Astrocyte (in vitro differentiated cells and primary cell): ENCODE data around the gene ARF5. TPM values are rescaled to one million over a fixed set of nuclear protein-coding genes. Genes with fewer than 3 reads are reported as not detected.

Experiments
- DNase-seq: peaks from one replicate; pipeline ENCODE4 v3.0.0-alpha.2; 2010; ENCODE audit warnings: low read depth
- FAIRE-seq: peaks from 2 replicates; lab custom pipeline; 2011; peaks lifted over from hg19 to GRCh38; lab: Jason Lieb, UNC
- H2AFZ ChIP-seq: 2 replicates; pipeline ENCODE4 v1.6.0; 2012; ENCODE audit warnings: low read depth, low read length, inconsistent platforms
- H3K27ac ChIP-seq: 2 replicates; pipeline ENCODE4 v1.5.1; 2011; ENCODE audit warnings: low read depth, low read length, inconsistent platforms
- H3K27me3 ChIP-seq: 2 replicates; pipeline ENCODE4 v1.6.0; 2011; ENCODE audit warnings: low read length, inconsistent platforms; ENCODE audit not compliant: insufficient read depth
- H3K36me3 ChIP-seq: 2 replicates; pipeline ENCODE4 v1.5.1; 2011; ENCODE audit warnings: low read length, inconsistent platforms; ENCODE audit not compliant: insufficient read depth
- H3K4me1 ChIP-seq: 2 replicates; pipeline ENCODE4 v1.5.1; 2011; ENCODE audit warnings: low read length, inconsistent platforms; ENCODE audit not compliant: insufficient read depth
- H3K4me2 ChIP-seq: 2 replicates; pipeline ENCODE4 v1.6.0; 2012; ENCODE audit warnings: low read length, inconsistent platforms
- H3K4me3 ChIP-seq: 2 replicates; pipeline ENCODE4 v1.5.1; 2011; ENCODE audit warnings: low read depth, mild to moderate bottlenecking, low read length, inconsistent platforms; ENCODE audit not compliant: insufficient read depth
- H3K79me2 ChIP-seq: 2 replicates; pipeline ENCODE4 v1.6.0; 2012; ENCODE audit warnings: mild to moderate bottlenecking, low read length, inconsistent platforms; ENCODE audit not compliant: insufficient read depth
- H3K9ac ChIP-seq: 2 replicates; pipeline ENCODE4 v1.6.0; 2012; ENCODE audit warnings: mild to moderate bottlenecking, low read length, inconsistent platforms
- H3K9me3 ChIP-seq: 2 replicates; pipeline ENCODE4 v1.5.1; 2012; ENCODE audit warnings: low read depth, mild to moderate bottlenecking, low read length, inconsistent platforms; ENCODE audit not compliant: insufficient read depth
- H4K20me1 ChIP-seq: 2 replicates; pipeline ENCODE4 v1.6.0; 2012; ENCODE audit warnings: low read length, inconsistent platforms; ENCODE audit not compliant: insufficient read depth
- H3K27ac Mint-ChIP-seq: one replicate; pipeline ENCODE4 v1.8.0; 2021; ENCODE audit warnings: mild to moderate bottlenecking, mixed read lengths; ENCODE audit not compliant: unreplicated experiment
- H3K27me3 Mint-ChIP-seq: one replicate; pipeline ENCODE4 v1.8.0; 2021; ENCODE audit warnings: low read depth, mixed read lengths; ENCODE audit not compliant: unreplicated experiment
- H3K36me3 Mint-ChIP-seq: one replicate; pipeline ENCODE4 v1.8.0; 2021; ENCODE audit warnings: low read depth, mixed read lengths; ENCODE audit not compliant: unreplicated experiment
- H3K4me1 Mint-ChIP-seq: one replicate; pipeline ENCODE4 v1.8.0; 2021; ENCODE audit warnings: low read depth, mixed read lengths; ENCODE audit not compliant: unreplicated experiment
- H3K4me3 Mint-ChIP-seq: one replicate; pipeline ENCODE4 v1.8.0; 2021; ENCODE audit warnings: mild to moderate bottlenecking, moderate library complexity, mixed read lengths; ENCODE audit not compliant: unreplicated experiment
- H3K9me3 Mint-ChIP-seq: one replicate; pipeline ENCODE4 v1.8.0; 2021; ENCODE audit warnings: mild to moderate bottlenecking, mixed read lengths; ENCODE audit not compliant: unreplicated experiment
- CTCF ChIP-seq: IDR thresholded peaks from 2 replicates; pipeline ENCODE4 v1.5.1; 2011; ENCODE audit warnings: low read depth, mild to moderate bottlenecking, inconsistent platforms, low read length, moderate library complexity; ENCODE audit not compliant: insufficient read depth
- EZH2 ChIP-seq: IDR thresholded peaks from 2 replicates; pipeline ENCODE4 v1.6.1; 2012; ENCODE audit warnings: mild to moderate bottlenecking, low read length, inconsistent platforms; ENCODE audit not compliant: insufficient read depth
- total RNA-seq: library from RNA; stranded (reverse); gene quantifications from 2 replicates; pipeline ENCODE4 v1.2.1, GENCODE V29; 2021

ARF5 gene
- total RNA-seq, 1 donor from 2014 or later = 111 TPM

- no peak overlapping the region for H3K27ac Mint-ChIP-seq
- H3K4me3 Mint-ChIP-seq = peak overlapping the region; percentile 0
- H3K9ac ChIP-seq = no peak overlapping the region
- H3K36me3 ChIP-seq = peaks cover 14% of the 10 kb centered on the region
- no peaks in the 10 kb centered on the region for H3K9me3 ChIP-seq
- no peaks in the 10 kb centered on the region for H3K27me3 ChIP-seq
- H4K20me1 ChIP-seq = peaks cover 67% of the 10 kb centered on the region
- peaks cover 2% of the 10 kb centered on the region for H3K9me3 Mint-ChIP-seq
- H3K4me1 ChIP-seq = peaks cover 44% of the 10 kb centered on the region
- no peak overlapping the region for H3K27ac ChIP-seq
- H3K4me2 ChIP-seq = peak overlapping the region; percentile 97
- H2AFZ ChIP-seq = no peak overlapping the region
- H3K36me3 Mint-ChIP-seq = peaks cover 22% of the 10 kb centered on the region
- peaks cover 39% of the 10 kb centered on the region for H3K4me1 Mint-ChIP-seq
- no peak for FAIRE-seq
- H3K27me3 Mint-ChIP-seq = no peaks in the 10 kb centered on the region
- no peak for DNase-seq
- no peak overlapping the region for H3K4me3 ChIP-seq
- TF ChIP-seq EZH2 (no peak), CTCF (no peak)
- H3K79me2 ChIP-seq = peaks cover 56% of the 10 kb centered on the region
Observed at GRCh38 chr7:127581716-127582115, 6.5 kb upstream of the ARF5 start.

GRCh38 chr7:127582361-127582760, 5.8 kb upstream of the ARF5 start:
- peaks cover 44% of the 10 kb centered on the region for H3K4me1 ChIP-seq
- H3K9me3 ChIP-seq = no peaks in the 10 kb centered on the region
- no peaks in the 10 kb centered on the region for H3K27me3 ChIP-seq
- Mint-ChIP-seq H3K27ac (no peak overlapping the region), H3K27me3 (no peaks in the 10 kb centered on the region), H3K9me3 (no peaks in the 10 kb centered on the region), H3K36me3 (peaks cover 20% of the 10 kb centered on the region), H3K4me3 (no peak overlapping the region), H3K4me1 (peaks cover 39% of the 10 kb centered on the region)
- H3K36me3 ChIP-seq = peaks cover 13% of the 10 kb centered on the region
- H4K20me1 ChIP-seq = peaks cover 67% of the 10 kb centered on the region
- DNase-seq = no peak
- H3K79me2 ChIP-seq = peaks cover 56% of the 10 kb centered on the region
- TF ChIP-seq EZH2 = no peak
- TF ChIP-seq CTCF = no peak
- no peak overlapping the region for H3K9ac ChIP-seq
- H3K27ac ChIP-seq = no peak overlapping the region
- peak overlapping the region; percentile 97 for H3K4me2 ChIP-seq
- FAIRE-seq = no peak
- no peak overlapping the region for H3K4me3 ChIP-seq
- no peak overlapping the region for H2AFZ ChIP-seq

- no peak for FAIRE-seq
- Histone ChIP-seq H4K20me1 (peaks cover 58% of the 10 kb centered on the region), H3K79me2 (peaks cover 67% of the 10 kb centered on the region)
Observed at GRCh38 chr7:127584648-127585043, 3.6 kb upstream of the ARF5 start.

More at GRCh38 chr7:127584648-127585043, 3.6 kb upstream of the ARF5 start:
- H3K4me3 Mint-ChIP-seq = peak overlapping the region; percentile 95
- H3K4me3 ChIP-seq = peak overlapping the region; percentile 75
- H3K36me3 ChIP-seq = peaks cover 12% of the 10 kb centered on the region
- no peaks in the 10 kb centered on the region for H3K27me3 Mint-ChIP-seq
- H3K9me3 Mint-ChIP-seq = no peaks in the 10 kb centered on the region
- no peaks in the 10 kb centered on the region for H3K27me3 ChIP-seq
- TF ChIP-seq CTCF (no peak), EZH2 (no peak)
- peak overlapping the region; percentile 87 for H3K27ac Mint-ChIP-seq
- H3K4me1 Mint-ChIP-seq = peaks cover 36% of the 10 kb centered on the region
- H3K36me3 Mint-ChIP-seq = peaks cover 20% of the 10 kb centered on the region
- H3K4me1 ChIP-seq = peaks cover 46% of the 10 kb centered on the region
- H2AFZ ChIP-seq = peak overlapping the region; percentile 89
- peak overlapping the region; percentile 87 for H3K9ac ChIP-seq
- DNase-seq = no peak
- H3K9me3 ChIP-seq = no peaks in the 10 kb centered on the region
- H3K4me2 ChIP-seq = peak overlapping the region; percentile 97
- peak overlapping the region; percentile 79 for H3K27ac ChIP-seq
